ENCODE measurements around the gene SFMBT1.

GRCh38 chr3:52986938-52987337, 58.9 kb downstream of the SFMBT1 start:
- TF ChIP-seq CTCF (IDR thresholded peaks at IDR 0.05) (peak; percentile 15; the same call in 1 of the 3 replicates), NPAS2 (CRISPR knock-in tag; IDR thresholded peaks at IDR 0.05; ENCODE audit: borderline replicate concordance) (no peak), HOXA7 (CRISPR knock-in tag; IDR thresholded peaks at IDR 0.05) (no peak), POLR2A (IDR thresholded peaks at IDR 0.05; ENCODE audit: low read length) (no peak), NR3C1 (IDR thresholded peaks at IDR 0.05) (no peak), PHF8 (IDR thresholded peaks at IDR 0.05; ENCODE audit: borderline replicate concordance, low read depth) (no peak), KDM1A (IDR thresholded peaks at IDR 0.05; ENCODE audit: low read depth) (no peak), CHD4 (IDR thresholded peaks at IDR 0.05; ENCODE audit: borderline replicate concordance) (no peak), FOSL2 (IDR thresholded peaks at IDR 0.05) (no peak), FOSL2 (CRISPR knock-in tag; IDR thresholded peaks at IDR 0.05) (no peak), ZSCAN20 (CRISPR knock-in tag; IDR thresholded peaks at IDR 0.05) (no peak), HMGXB4 (CRISPR knock-in tag; IDR thresholded peaks at IDR 0.05; ENCODE audit: borderline replicate concordance) (no peak), MAX (IDR thresholded peaks at IDR 0.05) (no peak)
- TF ChIP-seq, protein P1, sequence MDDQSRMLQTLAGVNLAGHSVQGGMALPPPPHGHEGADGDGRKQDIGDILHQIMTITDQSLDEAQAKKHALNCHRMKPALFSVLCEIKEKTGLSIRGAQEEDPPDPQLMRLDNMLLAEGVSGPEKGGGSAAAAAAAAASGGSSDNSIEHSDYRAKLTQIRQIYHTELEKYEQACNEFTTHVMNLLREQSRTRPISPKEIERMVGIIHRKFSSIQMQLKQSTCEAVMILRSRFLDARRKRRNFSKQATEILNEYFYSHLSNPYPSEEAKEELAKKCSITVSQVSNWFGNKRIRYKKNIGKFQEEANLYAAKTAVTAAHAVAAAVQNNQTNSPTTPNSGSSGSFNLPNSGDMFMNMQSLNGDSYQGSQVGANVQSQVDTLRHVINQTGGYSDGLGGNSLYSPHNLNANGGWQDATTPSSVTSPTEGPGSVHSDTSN (IDR thresholded peaks at IDR 0.05): no peak
- TF ChIP-seq, protein P2, sequence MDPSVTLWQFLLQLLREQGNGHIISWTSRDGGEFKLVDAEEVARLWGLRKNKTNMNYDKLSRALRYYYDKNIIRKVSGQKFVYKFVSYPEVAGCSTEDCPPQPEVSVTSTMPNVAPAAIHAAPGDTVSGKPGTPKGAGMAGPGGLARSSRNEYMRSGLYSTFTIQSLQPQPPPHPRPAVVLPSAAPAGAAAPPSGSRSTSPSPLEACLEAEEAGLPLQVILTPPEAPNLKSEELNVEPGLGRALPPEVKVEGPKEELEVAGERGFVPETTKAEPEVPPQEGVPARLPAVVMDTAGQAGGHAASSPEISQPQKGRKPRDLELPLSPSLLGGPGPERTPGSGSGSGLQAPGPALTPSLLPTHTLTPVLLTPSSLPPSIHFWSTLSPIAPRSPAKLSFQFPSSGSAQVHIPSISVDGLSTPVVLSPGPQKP (IDR thresholded peaks at IDR 0.05; ENCODE audit: low read depth, low read length): no peak
